HG03025 (cell line): ENCODE data around the gene JMJD4.
A peak's percentile ranks its signal among the peaks of the same experiment; 100 is the strongest.
"Not testable (repeated sequence)": the region's sequence is repeated elsewhere in the genome, so short reads cannot be mapped to it uniquely, and the experiment has no call there.

Experiments used
- ATAC-seq: cut with Tn5 transposase; IDR thresholded peaks from one replicate; pipeline ENCODE4 v1.9.1; 2021; ENCODE audit warnings: mild to moderate bottlenecking, moderate library complexity; ENCODE audit not compliant: unreplicated experiment, low FRiP score

Gene JMJD4

DNA sequence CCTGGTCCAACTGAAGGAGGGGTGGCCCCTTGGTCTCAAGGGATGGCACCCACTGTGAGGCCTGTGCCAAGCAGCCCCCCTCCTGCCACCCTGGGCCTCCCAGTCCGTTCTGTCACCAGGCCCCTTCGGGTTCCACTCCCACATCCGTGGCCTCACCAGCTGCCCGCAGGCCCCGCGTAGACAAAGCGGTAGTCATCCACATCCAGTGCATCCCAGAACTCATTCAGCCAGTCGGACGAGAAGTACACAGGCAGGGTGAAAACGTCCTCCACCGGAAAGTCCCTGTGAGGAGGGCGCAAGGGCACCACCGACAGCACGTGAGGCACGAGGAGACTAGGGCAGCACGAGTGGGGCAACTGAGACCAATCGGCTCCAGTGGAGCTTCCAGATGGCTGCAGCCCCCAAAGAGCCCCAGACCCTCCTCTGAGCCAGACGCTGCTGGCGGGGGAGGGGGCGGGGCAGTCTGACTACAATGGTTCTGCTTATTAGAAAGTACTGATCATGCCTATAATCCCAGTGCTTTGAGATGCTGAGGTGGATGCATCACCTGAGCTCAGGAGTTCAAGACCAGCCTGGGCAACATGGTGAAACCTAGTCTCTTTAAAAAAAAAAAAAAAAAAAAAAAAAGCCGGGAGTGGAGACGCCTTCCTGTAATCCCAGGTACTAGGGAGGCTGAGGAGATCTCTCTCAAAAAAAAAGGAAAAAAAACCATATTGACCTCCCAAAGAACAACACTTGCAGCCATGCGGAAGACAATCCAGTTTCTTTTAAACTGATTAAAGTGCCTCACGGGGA, 1.2 kb downstream of the JMJD4 start:
- no peak for ATAC-seq

DNA sequence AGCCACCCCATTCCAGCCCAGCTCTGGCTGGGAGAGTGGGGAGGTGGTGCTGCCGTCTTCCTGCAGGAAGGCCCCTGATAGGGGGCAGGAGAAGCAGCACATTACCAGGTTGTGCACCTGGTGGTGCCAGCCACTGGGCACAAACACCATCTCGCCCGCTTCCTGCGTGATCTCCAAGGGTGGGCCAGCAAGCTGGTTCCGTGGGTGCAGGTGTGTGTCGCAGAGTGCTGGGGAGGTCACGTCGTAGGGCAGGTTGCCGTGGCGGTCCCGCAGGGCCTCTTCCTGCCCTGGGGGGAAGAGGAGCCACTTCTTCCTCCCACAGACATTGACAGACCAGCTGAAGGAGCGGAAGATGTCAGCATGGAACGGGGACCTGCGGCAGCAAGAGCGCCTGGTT, 1.8 kb downstream of the JMJD4 start:
- ATAC-seq: no peak

DNA sequence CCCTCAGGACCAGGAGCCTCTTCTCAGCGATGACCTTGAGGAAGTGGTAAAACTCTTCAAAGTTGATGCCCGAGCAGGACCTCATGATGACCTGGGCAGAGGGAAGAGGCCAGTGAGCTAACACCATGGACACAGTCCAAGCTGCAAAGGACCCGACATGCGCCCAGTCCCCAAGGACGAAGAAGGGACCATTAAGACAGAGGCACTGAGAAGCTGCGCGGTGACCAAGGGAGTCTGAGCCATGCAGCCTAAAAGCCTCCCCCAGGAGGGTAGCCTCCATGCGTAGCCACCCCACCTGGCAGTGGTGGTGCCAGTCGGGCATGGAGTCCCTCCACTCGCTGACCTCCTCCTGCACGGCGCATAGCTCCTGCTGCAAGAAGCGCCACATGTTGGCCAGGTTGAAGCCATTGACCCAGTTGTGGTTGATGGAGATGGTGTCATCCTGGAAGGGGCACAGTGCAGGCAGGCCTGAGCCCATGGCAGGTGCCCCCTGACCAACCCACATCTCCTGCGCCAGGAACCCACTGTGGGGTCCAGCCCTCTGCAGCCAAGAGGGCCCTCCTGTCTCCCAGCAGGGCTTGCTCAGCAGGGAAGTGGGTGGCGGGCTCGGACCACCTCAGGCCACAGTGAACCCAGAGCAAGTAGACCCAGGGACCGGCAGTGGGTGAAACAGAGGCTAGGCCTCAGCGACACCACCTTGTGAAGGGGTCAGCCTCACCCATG, 2.4 kb downstream of the JMJD4 start:
- no peak for ATAC-seq

DNA sequence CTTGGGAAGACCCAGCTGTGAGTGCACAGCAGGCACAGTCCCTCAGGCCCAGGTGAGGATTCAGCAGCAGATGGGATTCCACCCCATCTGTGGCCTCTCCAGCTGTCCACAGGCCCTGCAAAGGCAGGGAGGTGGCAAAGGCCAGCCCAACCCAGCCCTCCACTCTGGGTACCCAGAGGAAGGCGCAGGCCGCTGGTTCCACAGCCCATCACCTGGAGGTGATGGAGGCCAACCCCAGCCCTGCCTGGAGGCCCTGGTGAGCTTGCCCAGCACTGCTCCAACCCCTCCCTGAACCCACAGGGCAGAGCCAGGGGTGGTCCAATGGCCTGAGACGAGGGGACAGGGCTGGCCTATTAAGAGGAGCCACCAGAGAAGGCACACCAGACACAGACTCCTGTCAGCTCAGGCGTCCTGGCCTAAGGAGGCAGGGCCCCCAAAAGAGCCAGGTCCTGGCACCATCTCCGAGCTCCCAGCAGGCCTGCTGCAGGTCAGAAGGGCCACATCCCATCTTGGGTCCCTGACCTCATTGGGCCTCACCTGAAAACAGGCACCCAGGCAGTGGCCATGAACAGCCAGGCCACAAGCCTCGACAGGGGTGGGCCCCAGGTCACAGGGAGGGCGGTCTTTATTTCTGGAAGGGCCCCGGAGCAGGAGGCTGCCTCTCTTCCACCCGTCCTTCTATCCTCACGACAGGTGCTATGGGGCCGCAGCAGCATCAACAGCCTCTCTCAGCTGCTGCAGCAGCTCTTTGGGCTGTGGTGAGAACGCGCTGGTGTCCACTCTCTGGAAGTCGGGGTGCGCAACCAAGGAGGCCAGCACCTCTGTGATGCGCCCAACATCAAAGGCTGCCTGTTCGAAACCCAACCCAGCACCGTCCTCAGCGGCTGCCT, 3.2 kb downstream of the JMJD4 start:
- ATAC-seq: no peak

DNA sequence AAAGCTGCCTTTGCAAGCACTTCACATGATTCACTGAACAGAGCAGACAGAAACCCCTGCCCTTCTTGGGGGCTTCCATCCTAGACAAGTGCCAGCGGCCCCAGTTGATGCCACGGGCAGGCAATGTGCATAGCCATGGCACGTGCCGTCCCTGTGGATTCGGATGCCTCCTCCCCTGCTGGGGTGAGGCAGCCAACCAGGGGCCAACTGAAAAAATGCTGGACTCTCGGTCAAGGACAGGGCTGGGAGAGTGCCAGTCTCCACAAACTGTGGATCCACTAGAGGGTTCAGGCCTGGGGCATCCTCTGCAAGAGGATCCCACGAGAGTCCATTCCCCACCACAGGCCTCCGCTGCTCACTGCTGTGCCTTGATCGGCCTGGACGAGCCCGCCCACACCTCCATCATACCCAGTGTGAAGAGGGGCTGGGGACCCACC, 3.8 kb downstream of the JMJD4 start:
- ATAC-seq: no peak

DNA sequence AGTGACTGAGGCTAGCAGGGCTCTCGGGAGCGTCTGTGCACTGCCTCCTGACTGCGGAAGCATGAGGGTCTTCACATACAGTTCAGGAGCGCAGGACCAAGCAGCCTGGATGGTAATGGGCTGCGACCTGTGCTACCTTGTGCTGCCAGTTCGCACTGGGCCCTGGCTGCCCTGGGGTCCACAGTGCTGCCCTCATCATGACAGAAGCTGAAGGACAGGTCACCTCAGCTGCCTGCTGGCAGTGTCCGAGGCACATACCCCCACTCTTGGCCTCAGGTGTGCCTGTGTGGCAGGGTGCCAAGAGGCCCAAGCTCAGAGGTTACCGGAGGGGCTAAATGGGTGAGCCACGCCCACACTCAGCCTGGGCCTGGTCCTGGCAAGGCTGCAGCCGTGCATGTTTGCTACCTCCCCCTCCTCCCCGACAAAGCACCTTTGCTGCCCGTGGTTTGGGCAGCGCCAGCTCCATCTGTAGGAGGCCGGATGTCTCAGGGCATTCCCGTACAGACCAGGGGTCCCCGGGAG, 4.4 kb downstream of the JMJD4 start:
- no peak for ATAC-seq

DNA sequence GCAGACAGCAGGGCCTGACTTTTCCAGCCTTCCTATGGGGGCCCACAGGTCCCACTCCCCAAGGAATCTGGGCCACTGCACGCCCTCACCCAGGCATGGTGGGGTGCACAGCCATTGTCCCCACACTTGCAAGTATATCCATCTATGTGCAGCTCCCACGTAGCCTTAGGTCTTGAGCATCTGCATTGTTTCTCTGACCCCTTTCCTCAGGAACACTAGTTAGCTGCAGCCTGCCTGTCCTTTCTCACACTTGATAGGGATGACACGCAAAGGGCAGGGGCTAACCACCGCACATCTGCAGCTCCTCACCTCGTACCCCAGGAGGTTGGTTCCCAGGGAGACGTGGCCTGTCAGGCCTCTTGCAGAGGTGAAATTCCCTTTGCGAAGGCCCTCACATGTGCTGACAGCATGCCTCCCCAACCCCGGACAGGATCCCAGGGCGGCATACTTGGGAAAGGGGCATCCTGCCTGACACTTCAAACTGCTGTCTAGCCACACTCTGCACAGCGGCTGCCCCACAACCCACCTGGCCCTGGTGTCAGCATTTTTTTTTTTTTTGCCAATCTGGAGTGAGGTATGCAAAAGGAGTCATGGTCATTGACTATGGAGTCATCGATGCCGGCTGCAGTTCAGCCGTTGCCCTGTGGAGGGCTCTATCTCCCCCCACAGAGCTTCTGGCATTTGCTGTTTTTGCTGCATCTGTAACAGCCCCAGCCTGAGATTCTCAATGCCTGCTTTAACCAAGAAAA, 5.0 kb downstream of the JMJD4 start:
- no peak for ATAC-seq

DNA sequence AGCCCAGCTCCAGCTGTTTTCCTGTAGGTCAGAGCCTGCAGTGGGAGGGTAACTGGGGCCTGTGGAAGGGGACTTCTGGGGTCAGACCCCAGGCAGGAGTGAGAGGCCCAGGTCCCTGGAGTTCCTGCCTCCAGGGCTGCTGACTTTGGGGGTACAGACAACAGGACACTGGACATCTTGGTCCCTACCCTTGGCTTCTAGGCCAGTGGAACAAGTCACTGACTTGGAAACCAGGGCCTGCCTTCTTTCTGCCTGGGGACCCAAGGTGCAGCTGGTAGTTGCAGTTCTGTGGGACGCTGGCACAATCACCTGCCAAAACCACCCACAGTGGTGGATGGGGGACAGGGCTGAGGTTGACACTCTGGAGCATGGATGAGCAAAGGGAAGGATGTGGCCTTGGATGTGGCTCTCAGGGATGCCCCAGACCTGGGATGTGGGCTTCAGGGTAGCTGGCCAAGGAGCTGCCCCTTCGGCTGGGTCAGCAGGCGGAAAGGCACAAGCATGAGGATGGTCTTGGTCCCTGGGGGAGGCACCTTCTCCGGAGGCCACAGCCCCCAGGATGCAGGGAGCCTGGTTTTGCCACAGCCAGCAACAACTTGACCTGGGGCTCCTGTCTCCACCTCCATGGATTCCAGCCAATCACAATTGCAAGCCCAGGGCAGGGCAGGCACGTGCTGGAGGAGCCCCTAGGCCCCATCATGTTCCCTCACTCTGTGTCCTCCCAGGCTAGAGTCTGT, 5.8 kb downstream of the JMJD4 start:
- no peak for ATAC-seq

DNA sequence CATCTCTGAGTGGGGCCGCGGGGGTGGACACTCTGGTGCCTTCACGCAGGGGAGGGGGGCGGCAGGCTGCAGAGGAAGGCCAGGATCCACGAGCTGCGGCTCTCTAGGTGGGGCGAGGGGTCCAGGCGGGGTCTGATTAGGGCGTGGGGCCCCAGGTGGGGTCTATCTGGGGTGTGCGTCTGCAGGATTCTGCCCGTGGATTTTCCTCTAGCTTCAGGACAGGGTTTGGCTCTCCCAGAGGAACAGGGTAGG, 6.3 kb downstream of the JMJD4 start:
- no peak for ATAC-seq

DNA sequence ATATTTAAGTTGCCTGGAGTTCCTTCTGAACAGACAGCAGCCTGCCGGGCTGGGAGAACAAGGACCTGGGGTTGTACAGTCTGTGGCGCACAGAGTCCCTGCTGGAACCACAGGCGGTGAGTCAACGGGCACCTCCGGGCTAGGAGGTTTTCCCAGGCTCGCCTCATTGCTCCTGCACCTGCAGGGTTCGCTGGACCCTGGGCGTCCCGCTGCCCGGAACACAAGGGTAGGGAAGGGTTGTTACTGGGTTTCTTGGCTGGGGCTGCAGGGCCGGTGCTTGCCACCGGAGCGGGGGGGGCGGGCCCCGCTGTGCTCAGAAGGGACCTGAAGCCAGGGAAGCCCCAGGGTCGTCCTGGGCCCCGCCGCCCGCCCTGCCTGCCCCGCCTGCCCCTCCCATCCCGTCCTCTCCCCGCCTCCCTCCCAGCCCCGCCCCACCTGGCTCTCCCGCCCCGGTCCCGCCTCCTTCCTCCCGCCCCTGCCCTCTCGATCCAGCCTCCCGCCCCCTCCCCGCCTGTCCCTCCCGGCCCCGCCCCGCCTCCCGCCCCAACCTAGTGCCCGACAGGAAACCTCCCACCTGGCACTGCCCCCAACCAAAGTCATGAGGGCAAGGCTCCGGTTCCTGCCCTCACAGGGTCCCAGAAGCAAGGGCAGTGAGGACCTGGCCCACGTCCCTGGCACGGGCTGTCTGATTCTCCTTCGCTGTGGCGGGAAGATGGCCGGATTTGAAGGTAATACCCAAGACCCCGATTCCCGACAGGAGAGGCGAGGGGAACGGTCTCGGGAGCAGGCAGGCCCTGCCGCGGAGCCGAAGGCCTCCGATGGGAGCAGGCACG, 6.8 kb downstream of the JMJD4 start:
- peak; percentile 28 for ATAC-seq

DNA sequence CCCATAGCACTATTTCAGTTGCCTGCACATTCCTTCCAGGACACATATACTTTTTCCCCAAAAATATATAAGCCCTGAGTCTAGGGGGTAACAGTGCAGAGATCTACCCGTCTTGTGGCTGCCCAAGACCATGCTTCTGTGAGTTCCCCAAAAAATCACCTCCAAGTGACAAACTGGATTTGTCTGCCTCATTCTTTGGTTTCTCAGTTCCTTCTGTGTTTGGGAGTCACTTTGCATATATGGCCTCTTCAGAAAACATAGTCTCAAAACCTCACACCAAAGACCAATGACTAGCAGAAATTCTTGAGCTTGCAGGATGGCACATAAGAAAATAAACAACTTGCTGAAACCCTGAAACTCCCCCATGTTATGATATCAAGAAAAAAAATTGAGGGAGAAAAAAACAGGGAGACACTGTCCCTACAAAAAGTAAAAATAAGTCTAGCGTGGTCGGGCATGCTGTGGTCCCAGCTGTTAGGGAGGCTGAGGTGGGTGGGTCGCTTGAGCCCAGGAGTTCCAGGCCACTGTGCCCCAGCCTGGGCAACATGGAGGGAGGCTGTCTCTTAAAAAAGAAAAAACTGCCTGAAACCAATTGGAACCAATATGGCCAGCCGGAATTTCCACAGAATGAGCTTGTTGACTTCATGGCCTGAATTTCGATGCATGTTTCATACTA, 8.0 kb downstream of the JMJD4 start:
- no peak for ATAC-seq

DNA sequence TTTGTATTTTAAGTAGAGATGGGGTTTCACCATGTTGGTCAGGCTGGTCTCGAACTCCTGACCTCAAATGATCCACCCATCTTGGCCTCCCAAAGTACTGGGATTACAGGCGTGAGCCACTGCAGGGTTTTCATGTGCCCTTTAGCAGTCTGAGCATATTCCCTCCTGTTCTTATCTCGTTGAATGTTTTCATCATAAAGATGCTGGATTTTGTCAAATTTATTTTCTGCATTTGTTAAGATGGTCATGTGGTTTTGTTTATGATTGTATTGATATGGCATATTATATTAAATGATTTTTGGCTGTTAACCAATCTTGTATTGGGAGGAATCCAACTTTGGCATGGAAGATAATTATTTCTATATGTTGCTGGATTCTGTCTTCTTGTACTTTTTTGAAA, 8.8 kb downstream of the JMJD4 start:
- no peak for ATAC-seq

DNA sequence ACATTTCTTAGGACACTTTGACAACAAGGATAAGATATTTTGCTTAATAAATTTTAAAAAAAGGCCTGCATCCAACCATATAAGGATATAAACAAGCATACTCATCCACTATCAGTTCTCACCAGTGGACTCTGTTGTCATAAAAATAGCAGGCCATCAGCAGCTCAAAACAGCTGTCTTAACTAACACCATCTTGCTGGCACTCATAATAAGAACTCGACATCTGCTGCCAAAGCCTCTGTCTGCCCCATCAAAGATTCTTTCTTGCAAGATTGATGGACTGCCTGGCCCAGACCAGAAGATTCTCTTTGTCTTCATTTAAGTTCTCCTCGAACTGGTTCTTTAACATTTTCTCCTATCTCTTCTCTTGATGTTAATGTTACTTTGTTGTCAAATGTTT, 10.1 kb downstream of the JMJD4 start:
- no peak for ATAC-seq

DNA sequence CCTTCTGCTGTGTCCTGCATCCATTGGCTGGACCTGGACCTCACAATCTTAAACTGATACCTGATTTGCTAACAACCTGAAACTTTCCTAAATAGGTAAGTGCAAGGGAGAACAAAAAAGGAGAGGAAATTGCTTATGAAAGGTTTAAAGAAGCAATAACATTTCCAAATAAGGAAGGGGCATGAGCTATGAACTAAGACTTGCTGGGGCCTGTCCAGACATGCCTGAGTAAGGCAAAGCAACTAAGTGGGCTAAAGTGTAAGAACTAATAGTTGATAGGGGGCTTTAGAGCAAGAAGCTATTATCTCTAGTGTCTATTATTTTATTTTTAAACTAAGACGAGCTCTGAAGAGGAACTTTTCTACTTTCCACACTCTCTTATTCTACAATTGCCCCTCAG, 11.6 kb downstream of the JMJD4 start:
- no peak for ATAC-seq

DNA sequence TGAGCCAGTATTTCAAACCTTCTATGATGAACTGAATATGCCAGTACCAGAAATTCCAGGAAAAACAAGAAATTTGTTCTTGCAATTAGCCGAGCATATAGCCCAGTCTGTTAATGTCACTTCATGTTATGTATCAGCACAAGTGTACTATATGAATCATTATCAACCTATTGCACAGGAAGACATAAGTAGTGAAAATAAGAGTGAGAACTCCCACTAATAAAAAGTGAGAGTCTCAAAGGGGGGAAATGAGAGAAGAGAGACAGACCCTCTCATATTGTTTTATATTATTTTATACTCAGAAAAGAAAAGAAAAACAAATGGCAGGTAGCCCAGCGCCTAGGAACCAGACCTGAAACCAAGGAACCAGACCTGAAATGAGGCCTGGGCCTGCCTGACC, 16.2 kb downstream of the JMJD4 start:
- no peak for ATAC-seq

DNA sequence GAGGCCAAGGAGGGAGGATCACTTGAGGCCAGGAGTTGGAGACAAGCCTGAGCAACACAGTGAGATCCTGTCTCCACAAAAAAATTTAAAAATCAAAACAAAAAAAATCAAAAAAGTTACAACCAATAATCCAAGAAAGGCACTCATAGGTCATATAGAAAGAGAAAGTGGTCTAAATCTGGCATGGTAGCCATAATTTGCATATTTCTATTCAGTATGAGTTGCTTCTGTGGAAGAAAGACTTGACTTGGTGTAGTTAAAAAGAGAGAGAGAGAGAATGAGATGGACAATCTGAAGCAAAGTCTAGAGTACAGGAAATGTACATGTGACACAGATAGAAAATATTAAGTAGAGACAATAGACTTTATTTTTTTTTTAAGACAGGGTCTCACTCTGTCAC, 22.5 kb downstream of the JMJD4 start:
- ATAC-seq: no peak

DNA sequence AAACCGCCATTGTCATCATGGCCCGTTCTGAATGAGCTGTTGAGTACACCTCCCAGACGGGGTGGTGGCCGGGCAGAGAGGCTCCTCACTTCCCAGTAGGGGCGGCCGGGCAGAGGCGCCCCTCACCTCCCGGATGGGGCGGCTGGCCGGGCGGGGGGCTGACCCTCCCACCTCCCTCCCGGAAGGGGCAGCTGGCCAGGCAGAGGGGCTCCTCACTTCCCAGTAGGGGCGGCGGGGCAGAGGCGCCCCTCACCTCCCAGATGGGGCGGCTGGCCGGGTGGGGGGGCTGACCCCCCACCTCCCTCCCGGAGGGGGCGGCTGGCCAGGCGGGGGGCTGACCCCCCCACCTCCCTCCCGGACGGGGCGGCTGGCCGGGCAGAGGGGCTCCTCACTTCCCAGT, 24.6 kb downstream of the JMJD4 start:
- ATAC-seq: not testable (repeated sequence)

DNA sequence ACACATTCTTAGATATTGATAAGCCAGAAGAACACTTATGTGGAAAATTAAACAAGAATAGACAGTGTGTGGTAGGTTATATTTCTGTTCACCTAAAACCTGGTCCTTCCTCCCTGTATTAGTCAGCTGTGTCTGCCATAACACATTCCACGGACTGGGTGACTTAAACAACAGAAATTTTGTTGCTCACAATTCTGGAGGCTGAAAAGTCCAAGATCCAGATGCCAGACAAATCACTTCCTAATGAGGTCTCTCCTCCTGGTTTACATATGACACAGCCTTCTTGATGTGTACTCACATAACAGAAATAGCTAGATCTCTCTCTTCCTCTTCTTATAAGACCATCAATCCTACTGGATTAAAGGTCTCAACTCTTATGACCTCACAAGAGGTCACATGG, 25.7 kb downstream of the JMJD4 start:
- no peak for ATAC-seq
